Heart left ventricle (tissue), 16 donors: ENCODE data around the gene TYK2. TPM values are rescaled to one million over a fixed set of nuclear protein-coding genes. Genes with fewer than 3 reads are reported as not detected.
"Not testable (repeated sequence)": the region's sequence is repeated elsewhere in the genome, so short reads cannot be mapped to it uniquely, and the experiment has no call there.

Experiments used
- ATAC-seq, 4 donors: fragments of 200-7000 bp; cut with Tn5 transposase; one replicate each; pipeline ENCODE4 v1.9.1; 2020 to 2022; ENCODE audit warnings: moderate library complexity in 4 of 4, mild to moderate bottlenecking in 3 of 4, moderate number of reproducible peaks in 1 of 4
- DNase-seq, 5 donors: peaks; one replicate each; pipeline ENCODE4 v3.0.0-alpha.2; 2020
- H3K27ac ChIP-seq, 12 donors: fragments of 200-600 bp; sonication (generic) in 4 of 12; one replicate each; pipeline versions ENCODE4 v1.5.0 to v1.8.0; 2016 to 2022; ENCODE audit warnings: mild to moderate bottlenecking in 2 of 12
- H3K27me3 ChIP-seq, 9 donors: fragments of 200-600 bp; sonication (generic) in 2 of 9; one replicate each; pipeline versions ENCODE4 v1.5.1 to v1.8.0; 2016 to 2022; ENCODE audit warnings: mild to moderate bottlenecking in 3 of 9
- H3K36me3 ChIP-seq, 9 donors: fragments of 200-600 bp; sonication (generic) in 2 of 9; one replicate each; pipeline versions ENCODE4 v1.5.0 to v1.8.0; 2018 to 2022; ENCODE audit warnings: mild to moderate bottlenecking in 2 of 9
- H3K4me1 ChIP-seq, 12 donors: fragments of 200-600 bp; sonication (generic) in 4 of 12; one replicate each; pipeline versions ENCODE4 v1.5.0 to v1.8.0; 2016 to 2022; ENCODE audit warnings: mild to moderate bottlenecking in 3 of 12
- H3K4me3 ChIP-seq, 12 donors: fragments of 200-600 bp; sonication (generic) in 4 of 12; one replicate each; pipeline versions ENCODE4 v1.5.0 to v1.8.0; 2017 to 2022; ENCODE audit warnings: mild to moderate bottlenecking in 9 of 12, moderate library complexity in 4 of 12
- H3K9me3 ChIP-seq, 12 donors: fragments of 200-600 bp; sonication (generic) in 4 of 12; one replicate each; pipeline versions ENCODE4 v1.5.0 to v1.8.0; 2016 to 2022; ENCODE audit warnings: mild to moderate bottlenecking in 1 of 12
- POLR2A ChIP-seq, 2 donors: fragments of 450-650 bp; IDR thresholded peaks; one replicate each; pipeline ENCODE4 v1.6.1; 2017; ENCODE audit warnings: antibody characterized with exemption in 2 of 2, mild to moderate bottlenecking in 2 of 2, moderate library complexity in 2 of 2
- WGBS, 4 donors: extraction: QIAGEN DNeasy Blood & Tissue Kit in 2 of 4; methylation state at CpG; one replicate each; pipeline versions ENCODE4 v1.1.5 to v1.1.7; 2013 to 2018; 5-methylcytosine and 5-hydroxymethylcytosine counted together
- intact Hi-C, 10 donors: fragments of 100-400 bp; cut with DNase I; formaldehyde crosslinking; loops; one replicate each; pipeline versions ENCODE4 v1.11.1 to v1.14.2; 2022
- polyA plus RNA-seq, 2 donors: library from polyadenylated mRNA; stranded (reverse); fragments of 200-250 nt; gene quantifications; one replicate each; pipeline ENCODE4 v1.2.3, GENCODE V29; 2013
- total RNA-seq, 9 donors: library from RNA; depleted of rRNA in 2 of 9; stranded (reverse); fragments of >200 nt in 2 of 9; fragmentation: NEBNext Ultra II Directional in 3 of 9; extraction: Animal tissue kit (Norgen Biotek cat#: 25700) in 3 of 9; gene quantifications; one replicate each; pipeline versions ENCODE4 v1.1.0 to v1.2.4, GENCODE V29; 2016 to 2023
- TF ChIP-seq, protein P1 (sequence below), 12 donors: fragments of 200-600 bp; sonication (generic) in 4 of 12; IDR thresholded peaks; one replicate each; pipeline versions ENCODE4 v1.5.0 to v1.8.0; 2018 to 2022; ENCODE audit warnings: antibody characterized with exemption in 12 of 12, mild to moderate bottlenecking in 5 of 12
- donor health status: ischemic (EF 13 %, LVEDD 7.1; RV severe dilation, severe dysfunction).
- donor health status: healthy with polysubstance abuse.
- donor health status: DM: no; HTN: yes; CAD: no.
- donor health status: DM: no; HTN: no; CAD: no.
- donor health status: ischemic (EF 25% LVEDD 6.9; RV normal size, moderate dysfunction).
- donor health status: ischemic (EF 25% LVEDD 5.7; RV mildly dilated, moderate dysfunction).
- donor health status: healthy.
- donor health status: DM: yes; HTN: yes; CAD: no.
- donor health status: ischemic (EF 35%, LVEDD 5.7; RV mildly dilated, moderate dysfunction).
- donor health status: nonischemic (EF 11% LVEDD 7.7; RV severe dilation, severe dysfunction).
- donor health status: DM: yes; HTN: yes; CAD: no.
- donor health status: PGD.
- donor health status: ischemic (EF 29% LVEDD 5.4; RV normal size, mild dysfunction).
- donor health status: nonischemic (EF 23%, LVEDD 6.1; RV moderate dilation, normal function).

Gene TYK2
- total and polyA plus RNA-seq, 11 donors = 37.7 to 100 (median 59.4) TPM

DNA sequence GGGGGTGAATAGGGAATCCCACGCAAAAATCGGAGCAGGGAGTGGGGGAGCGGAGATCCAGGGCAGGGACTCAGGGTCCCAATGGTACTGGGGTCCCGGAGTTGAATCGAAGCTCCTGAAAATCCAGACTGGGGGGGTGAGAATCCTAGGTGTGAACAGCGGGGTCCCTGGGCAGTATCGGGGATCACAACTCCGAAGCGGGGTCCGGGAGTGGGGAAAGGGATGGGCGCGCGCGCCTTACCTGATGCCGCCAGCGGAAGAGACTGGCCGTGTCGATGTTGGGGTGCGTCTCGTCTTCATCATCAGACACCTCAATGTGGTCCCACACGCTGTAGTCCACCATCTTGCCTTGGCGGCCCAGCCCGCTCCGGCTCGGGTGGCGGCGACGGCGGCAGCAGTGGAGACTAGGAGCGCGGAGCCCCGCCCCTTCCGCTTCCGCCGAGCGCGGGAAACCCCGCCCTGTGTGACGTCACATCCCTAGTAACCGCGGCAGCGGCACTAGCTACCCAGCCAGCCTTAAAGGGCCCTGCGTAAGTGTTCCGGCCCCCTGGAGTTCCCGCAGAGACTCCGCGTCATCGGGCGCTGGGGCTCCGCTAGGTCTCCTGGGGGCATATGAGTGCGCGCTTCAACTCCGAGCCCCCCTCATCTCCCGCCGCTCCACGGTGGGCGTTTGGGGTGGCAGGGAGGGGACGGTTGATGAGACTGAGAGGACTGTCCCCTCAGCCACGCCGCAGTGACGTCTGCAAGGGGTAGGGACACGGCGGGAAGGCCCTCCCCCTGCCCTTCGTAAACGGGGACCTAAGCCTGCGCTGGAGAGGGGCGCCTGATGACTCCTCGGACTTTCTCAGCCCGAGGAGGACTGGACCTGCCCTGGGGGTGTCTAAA, 23.0 kb upstream of the TYK2 start, which contains the start of gene CDC37:
CDC37 (minus strand) TSS at position 406 of the 885 bp plus-strand sequence; CDS start at position 343, 63 bp downstream.
- no peaks in the 10 kb centered on the region for H3K9me3 ChIP-seq
- peaks cover 0 to 15% (median 0%) of the 10 kb centered on the region in 9 donors for H3K36me3 ChIP-seq
- TF ChIP-seq, protein P1, sequence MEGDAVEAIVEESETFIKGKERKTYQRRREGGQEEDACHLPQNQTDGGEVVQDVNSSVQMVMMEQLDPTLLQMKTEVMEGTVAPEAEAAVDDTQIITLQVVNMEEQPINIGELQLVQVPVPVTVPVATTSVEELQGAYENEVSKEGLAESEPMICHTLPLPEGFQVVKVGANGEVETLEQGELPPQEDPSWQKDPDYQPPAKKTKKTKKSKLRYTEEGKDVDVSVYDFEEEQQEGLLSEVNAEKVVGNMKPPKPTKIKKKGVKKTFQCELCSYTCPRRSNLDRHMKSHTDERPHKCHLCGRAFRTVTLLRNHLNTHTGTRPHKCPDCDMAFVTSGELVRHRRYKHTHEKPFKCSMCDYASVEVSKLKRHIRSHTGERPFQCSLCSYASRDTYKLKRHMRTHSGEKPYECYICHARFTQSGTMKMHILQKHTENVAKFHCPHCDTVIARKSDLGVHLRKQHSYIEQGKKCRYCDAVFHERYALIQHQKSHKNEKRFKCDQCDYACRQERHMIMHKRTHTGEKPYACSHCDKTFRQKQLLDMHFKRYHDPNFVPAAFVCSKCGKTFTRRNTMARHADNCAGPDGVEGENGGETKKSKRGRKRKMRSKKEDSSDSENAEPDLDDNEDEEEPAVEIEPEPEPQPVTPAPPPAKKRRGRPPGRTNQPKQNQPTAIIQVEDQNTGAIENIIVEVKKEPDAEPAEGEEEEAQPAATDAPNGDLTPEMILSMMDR (IDR thresholded peaks at IDR 0.05) = no peak
- TF ChIP-seq POLR2A (IDR thresholded peaks at IDR 0.05) = peak in 1 of 2 donors; percentile 89
- peak; percentile 96 to 98 (median 97) for DNase-seq
- peak within 1 kb of the TSS; percentile 58 to 98 (median 92) for H3K4me3 ChIP-seq
- H3K4me1 ChIP-seq = peaks cover 12 to 83% (median 51%) of the 10 kb centered on the region in 12 donors
- H3K27ac ChIP-seq = peak within 1 kb of the TSS; percentile 68 to 95 (median 86)
- peak; percentile 92 to 94 (median 93) for ATAC-seq
- H3K27me3 ChIP-seq = peaks cover 4 to 27% (median 11%) of the 10 kb centered on the region in 9 donors
- 0 to 1% (median 0%) methylated on average over 16 to 69 of the region's 69 CpGs for WGBS, 4 donors
- intact Hi-C loops = loop anchor here in 7 of 10 donors (1.0 to 10.0 kb wide), 6 partner anchors 21 to 171 kb away; partner anchors contain the start of genes CDKN2D (in 5 of the 7) and KRI1 (in 5 of the 7)

- DNase-seq = peak; percentile 69 to 78 (median 77)
- peak in 1 of 4 donors; percentile 44 for ATAC-seq
- Histone ChIP-seq H3K27me3 (peaks cover 4 to 25% (median 11%) of the 10 kb centered on the region in 9 donors), H3K4me1 (peaks cover 12 to 79% (median 59%) of the 10 kb centered on the region in 12 donors), H3K4me3 (peak overlapping the region; percentile 58 to 98 (median 92)), H3K27ac (peak overlapping the region; percentile 68 to 95 (median 86)), H3K36me3 (peaks cover 0 to 21% (median 0%) of the 10 kb centered on the region in 9 donors), H3K9me3 (no peaks in the 10 kb centered on the region)
- 1 to 2% (median 2%) methylated on average over 15 of the region's 15 CpGs for WGBS, 4 donors
- intact Hi-C loops = loop anchor here in 6 of 10 donors (2.0 to 10.0 kb wide), 5 partner anchors 22 to 172 kb away; partner anchors contain the start of genes CDKN2D (in 5 of the 6) and KRI1 (in 5 of the 6)
- TF ChIP-seq, protein P1 (IDR thresholded peaks at IDR 0.05) = no peak
- TF ChIP-seq POLR2A (IDR thresholded peaks at IDR 0.05) = peak in 1 of 2 donors; percentile 32
These were observed 22.2 kb upstream of the TYK2 start for GRCh38 chr19:10402441-10403038.

DNA sequence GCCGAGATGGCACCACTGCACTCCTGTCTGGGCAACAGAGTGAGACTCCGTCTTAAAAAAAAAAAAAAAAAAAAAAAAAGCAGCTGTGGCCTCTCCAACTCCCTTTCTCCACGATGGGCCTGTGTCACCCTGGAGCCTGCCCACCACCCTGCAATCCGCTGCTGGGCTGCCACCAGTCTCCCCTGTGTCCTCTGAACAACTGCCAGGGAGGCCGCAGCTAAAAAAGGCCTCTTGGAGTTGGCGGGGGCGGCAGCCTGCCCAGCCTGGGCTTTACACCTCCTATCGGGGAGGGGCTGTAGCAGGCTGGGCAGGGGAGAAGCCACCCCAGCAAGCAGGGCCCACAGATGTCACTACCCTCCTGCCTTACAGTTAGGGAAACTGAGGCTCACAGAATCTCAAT, 19.5 kb upstream of the TYK2 start:
- intact Hi-C loops = loop anchor here in 6 of 10 donors (5.0 to 10.0 kb wide), 4 partner anchors 75 to 175 kb away; partner anchors contain the start of genes CDKN2D (in 5 of the 6) and KRI1 (in 5 of the 6)
- peaks cover 4 to 33% (median 13%) of the 10 kb centered on the region in 9 donors for H3K36me3 ChIP-seq
- H3K4me3 ChIP-seq = no peak overlapping the region
- peak; percentile 65 to 84 (median 78) for DNase-seq
- 48 to 71% (median 56%) methylated on average over 6 to 8 of the region's 8 CpGs for WGBS, 4 donors
- ATAC-seq = peak; percentile 8 to 33 (median 8)
- H3K4me1 ChIP-seq = peaks cover 12 to 77% (median 55%) of the 10 kb centered on the region in 12 donors
- peak overlapping the region in 11 of 12 donors; percentile 25 to 95 (median 72) for H3K27ac ChIP-seq
- peaks cover 0 to 8% (median 4%) of the 10 kb centered on the region in 9 donors for H3K27me3 ChIP-seq
- TF ChIP-seq POLR2A (IDR thresholded peaks at IDR 0.05) = no peak
- TF ChIP-seq, protein P1 (IDR thresholded peaks at IDR 0.05) = no peak
- H3K9me3 ChIP-seq = no peaks in the 10 kb centered on the region

DNA sequence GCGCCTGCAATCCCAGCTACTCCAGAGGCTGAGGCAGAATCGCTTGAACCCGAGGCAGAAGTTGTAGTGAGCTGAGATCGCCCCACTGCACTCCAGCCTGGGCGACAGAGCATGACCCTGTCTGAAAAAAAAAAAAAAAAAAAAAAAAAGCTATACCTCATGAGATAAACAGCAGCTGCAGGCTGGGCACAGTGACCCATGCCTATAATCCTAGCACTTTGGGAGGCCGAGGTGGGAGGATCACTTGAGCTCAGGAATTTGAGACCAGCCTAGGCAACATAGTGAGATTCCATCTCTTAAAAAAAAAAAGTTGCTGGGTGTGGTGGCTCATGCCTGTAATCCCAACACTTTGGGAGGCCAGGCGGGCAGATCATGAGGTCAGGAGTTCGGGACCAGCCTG, 19.0 kb upstream of the TYK2 start:
- 90 to 94% (median 92%) methylated on average over 8 of the region's 8 CpGs for WGBS, 4 donors
- H3K4me3 ChIP-seq, DNase-seq, H3K27me3 ChIP-seq, ATAC-seq, H3K9me3 ChIP-seq, intact Hi-C loops: not testable (repeated sequence)
- Histone ChIP-seq H3K4me1 (peaks cover 7 to 72% (median 49%) of the 10 kb centered on the region in 12 donors), H3K27ac (peak overlapping the region in 9 of 12 donors; percentile 41 to 95 (median 72)), H3K36me3 (peaks cover 5 to 38% (median 19%) of the 10 kb centered on the region in 9 donors)
